ENCODE results near the gene POU2F3. TPM values are rescaled to one million over a fixed set of nuclear protein-coding genes. Genes with fewer than 3 reads are reported as not detected.

Gene POU2F3
- polyA plus RNA-seq, 1 donor (not counting 4 experiments of a cell fraction or from before 2014, with no cell fraction given): 0.96 TPM

DNA sequence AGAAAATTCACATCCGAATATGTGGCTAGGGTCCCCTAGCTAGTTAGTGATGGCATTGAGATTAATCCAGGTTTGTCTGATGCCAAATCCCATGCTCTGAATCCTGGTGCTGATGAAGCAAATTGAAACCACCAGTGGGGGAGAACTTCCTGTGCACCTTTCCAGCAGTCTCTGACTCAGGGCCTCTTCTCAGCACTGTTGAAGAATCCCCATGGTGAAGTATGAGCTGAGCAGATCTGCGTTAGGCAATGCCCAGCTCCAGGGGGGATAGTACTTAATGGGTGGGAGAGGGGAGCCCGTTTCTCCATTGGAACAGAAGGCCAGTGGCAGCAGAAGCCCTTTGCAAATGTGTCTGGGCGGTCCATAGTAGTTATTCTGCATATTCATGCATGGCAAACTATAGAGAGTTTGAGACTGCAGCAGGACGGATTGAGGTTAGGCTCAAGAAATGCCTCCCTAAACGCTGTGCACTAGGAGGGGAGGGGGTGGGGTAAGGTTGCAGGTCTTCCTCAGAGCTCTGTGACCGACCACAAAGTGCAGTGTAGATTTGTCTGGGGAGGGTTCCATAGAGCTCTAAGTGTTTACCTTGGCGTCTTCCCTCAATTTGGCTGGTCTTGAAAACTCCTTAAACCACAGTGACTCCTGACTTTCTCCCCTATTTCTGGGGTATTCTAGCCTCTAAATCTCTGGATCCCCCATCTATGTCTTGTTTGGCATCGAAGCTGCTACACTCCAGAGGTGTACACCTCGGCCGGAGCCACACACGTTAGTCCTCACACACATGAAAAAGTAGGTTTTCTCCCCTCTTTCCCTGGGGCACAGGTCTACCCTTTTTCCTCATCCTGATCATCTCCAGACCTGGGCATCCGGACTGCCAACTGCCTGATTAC lies 4.8 kb downstream of the POU2F3 start:
- no peak overlapping the region for H3K27ac ChIP-seq (ENCODE audit: control insufficient read depth, insufficient read depth, low read length)
- H3K36me3 ChIP-seq (ENCODE audit: control insufficient read depth in 2 of 2, extremely low read depth in 1 of 2, insufficient read depth in 2 of 2, low read length in 2 of 2): no peaks in the 10 kb centered on the region
- peaks cover 21% of the 10 kb centered on the region for H3K4me1 ChIP-seq (ENCODE audit: control insufficient read depth, extremely low read depth, insufficient read depth, low read length)
- peaks cover 44% of the 10 kb centered on the region for H3K27me3 ChIP-seq (ENCODE audit: control insufficient read depth, extremely low read depth, insufficient read depth, low read length)
- peaks cover 4% of the 10 kb centered on the region for H3K9me1 ChIP-seq (ENCODE audit: control insufficient read depth, extremely low read depth, insufficient read depth, low read length)
- H3K4me2 ChIP-seq (ENCODE audit: control insufficient read depth, extremely low read depth, insufficient read depth, low read depth, low read length): no peak overlapping the region
- dilution Hi-C loops (cut with MboI; ENCODE audit: extremely low pct_ligation_motif_present, low sequenced_read_pairs): no loop called here
- H4K20me1 ChIP-seq (ENCODE audit: control insufficient read depth, extremely low read depth, insufficient read depth, low read length): no peaks in the 10 kb centered on the region
- peak; percentile 71 for FAIRE-seq
- H3K9ac ChIP-seq (ENCODE audit: control insufficient read depth, extremely low read depth, insufficient read depth, low read length): no peak overlapping the region
- no peak overlapping the region for H3K4me3 ChIP-seq (ENCODE audit: control insufficient read depth in 2 of 3, extremely low read depth in 1 of 3, insufficient read depth in 2 of 3, low read depth in 1 of 3, low read length in 3 of 3)
- H3K79me2 ChIP-seq (ENCODE audit: control insufficient read depth, insufficient read depth, low read length): no peaks in the 10 kb centered on the region
- TF ChIP-seq EZH2 (IDR thresholded peaks at IDR 0.05; ENCODE audit: low read length): no peak
- TF ChIP-seq, protein P1, sequence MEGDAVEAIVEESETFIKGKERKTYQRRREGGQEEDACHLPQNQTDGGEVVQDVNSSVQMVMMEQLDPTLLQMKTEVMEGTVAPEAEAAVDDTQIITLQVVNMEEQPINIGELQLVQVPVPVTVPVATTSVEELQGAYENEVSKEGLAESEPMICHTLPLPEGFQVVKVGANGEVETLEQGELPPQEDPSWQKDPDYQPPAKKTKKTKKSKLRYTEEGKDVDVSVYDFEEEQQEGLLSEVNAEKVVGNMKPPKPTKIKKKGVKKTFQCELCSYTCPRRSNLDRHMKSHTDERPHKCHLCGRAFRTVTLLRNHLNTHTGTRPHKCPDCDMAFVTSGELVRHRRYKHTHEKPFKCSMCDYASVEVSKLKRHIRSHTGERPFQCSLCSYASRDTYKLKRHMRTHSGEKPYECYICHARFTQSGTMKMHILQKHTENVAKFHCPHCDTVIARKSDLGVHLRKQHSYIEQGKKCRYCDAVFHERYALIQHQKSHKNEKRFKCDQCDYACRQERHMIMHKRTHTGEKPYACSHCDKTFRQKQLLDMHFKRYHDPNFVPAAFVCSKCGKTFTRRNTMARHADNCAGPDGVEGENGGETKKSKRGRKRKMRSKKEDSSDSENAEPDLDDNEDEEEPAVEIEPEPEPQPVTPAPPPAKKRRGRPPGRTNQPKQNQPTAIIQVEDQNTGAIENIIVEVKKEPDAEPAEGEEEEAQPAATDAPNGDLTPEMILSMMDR (optimal IDR thresholded peaks at IDR 0.05 in 1 of 3, IDR thresholded peaks at IDR 0.05 in 1 of 3, conservative IDR thresholded peaks at IDR 0.05 in 1 of 3; ENCODE audit: extremely low read depth in 1 of 3, insufficient read depth in 2 of 3, low read length in 3 of 3): no peak
- no peak for DNase-seq (ENCODE audit: low read depth, low spot score)
- H3K9me3 ChIP-seq (ENCODE audit: control insufficient read depth, low read depth, low read length): no peaks in the 10 kb centered on the region
- no peak overlapping the region for H2AFZ ChIP-seq (ENCODE audit: control insufficient read depth, low read length)

DNA sequence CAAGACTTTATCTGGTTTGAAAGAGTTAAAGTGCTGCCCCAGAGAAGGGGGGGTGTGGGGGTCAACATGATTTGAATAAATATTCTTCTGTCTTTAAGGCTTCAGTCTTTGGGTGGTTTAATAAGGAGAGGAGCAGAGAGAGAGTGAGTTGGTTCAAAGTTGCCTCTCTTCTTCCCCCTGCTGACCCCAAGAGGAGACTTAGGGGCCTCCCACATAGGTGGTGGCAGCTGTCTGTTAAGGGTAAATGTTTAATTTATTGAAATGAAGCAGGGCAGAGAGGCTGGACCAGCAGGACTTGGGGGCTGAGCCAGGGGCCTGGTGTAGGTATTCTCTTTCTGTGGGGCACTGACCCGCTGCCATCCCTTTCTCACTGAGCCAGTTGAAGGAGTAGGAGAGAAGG lies 5.5 kb downstream of the POU2F3 start:
- no peaks in the 10 kb centered on the region for H3K9me3 ChIP-seq (ENCODE audit: control insufficient read depth, low read depth, low read length)
- no peak overlapping the region for H3K4me3 ChIP-seq (ENCODE audit: control insufficient read depth in 2 of 3, extremely low read depth in 1 of 3, insufficient read depth in 2 of 3, low read depth in 1 of 3, low read length in 3 of 3)
- no peak overlapping the region for H3K4me2 ChIP-seq (ENCODE audit: control insufficient read depth, extremely low read depth, insufficient read depth, low read depth, low read length)
- dilution Hi-C loops (cut with MboI; ENCODE audit: extremely low pct_ligation_motif_present, low sequenced_read_pairs): no loop called here
- peaks cover 4% of the 10 kb centered on the region for H3K9me1 ChIP-seq (ENCODE audit: control insufficient read depth, extremely low read depth, insufficient read depth, low read length)
- no peak overlapping the region for H3K9ac ChIP-seq (ENCODE audit: control insufficient read depth, extremely low read depth, insufficient read depth, low read length)
- H2AFZ ChIP-seq (ENCODE audit: control insufficient read depth, low read length): no peak overlapping the region
- H3K4me1 ChIP-seq (ENCODE audit: control insufficient read depth, extremely low read depth, insufficient read depth, low read length): peaks cover 17% of the 10 kb centered on the region
- H4K20me1 ChIP-seq (ENCODE audit: control insufficient read depth, extremely low read depth, insufficient read depth, low read length): no peaks in the 10 kb centered on the region
- peaks cover 37% of the 10 kb centered on the region for H3K27me3 ChIP-seq (ENCODE audit: control insufficient read depth, extremely low read depth, insufficient read depth, low read length)
- no peak overlapping the region for H3K27ac ChIP-seq (ENCODE audit: control insufficient read depth, insufficient read depth, low read length)
- H3K79me2 ChIP-seq (ENCODE audit: control insufficient read depth, insufficient read depth, low read length): no peaks in the 10 kb centered on the region
- no peak for FAIRE-seq
- H3K36me3 ChIP-seq (ENCODE audit: control insufficient read depth in 2 of 2, extremely low read depth in 1 of 2, insufficient read depth in 2 of 2, low read length in 2 of 2): no peaks in the 10 kb centered on the region
- TF ChIP-seq, protein P1 (optimal IDR thresholded peaks at IDR 0.05 in 1 of 3, IDR thresholded peaks at IDR 0.05 in 1 of 3, conservative IDR thresholded peaks at IDR 0.05 in 1 of 3; ENCODE audit: extremely low read depth in 1 of 3, insufficient read depth in 2 of 3, low read length in 3 of 3): no peak
- TF ChIP-seq EZH2 (IDR thresholded peaks at IDR 0.05; ENCODE audit: low read length): no peak
- DNase-seq (ENCODE audit: low read depth, low spot score): no peak

All from keratinocyte (primary cell).